Neural cell (in vitro differentiated cells): Measurements from ENCODE around the gene CPZ. TPM values are rescaled to one million over a fixed set of nuclear protein-coding genes. Genes with fewer than 3 reads are reported as not detected.

ENCODE experiments used
- H2AFZ ChIP-seq: fragments of 200-600, 300-800 bp; sonication (generic), shearing (Covaris generic); 2 replicates; pipeline ENCODE4 v1.6.0; 2014; ENCODE audit warnings: low read depth, mild to moderate bottlenecking, antibody characterized with exemption, low read length, moderate library complexity
- H3F3A ChIP-seq: fragments of 200-600 bp; shearing (Covaris generic); 2 replicates; pipeline ENCODE4 v1.6.1; 2016; ENCODE audit warnings: mild to moderate bottlenecking, moderate library complexity, mixed read lengths, antibody characterized with exemption, low read length; ENCODE audit not compliant: insufficient read depth, poor library complexity, severe bottlenecking
- H3K27ac ChIP-seq: fragments of 200-600, 300-800 bp; sonication (generic), shearing (Covaris generic); 2 replicates; pipeline ENCODE4 v1.5.1; 2014; ENCODE audit warnings: mild to moderate bottlenecking, low read length, moderate library complexity
- H3K27me3 ChIP-seq: fragments of 300-800, 200-600 bp; sonication (generic), shearing (Covaris generic); 2 replicates; pipeline ENCODE4 v1.6.0; 2014; ENCODE audit warnings: mild to moderate bottlenecking, low read depth, low read length, moderate library complexity; ENCODE audit not compliant: insufficient read depth
- H3K36me3 ChIP-seq: fragments of 300-800, 200-600 bp; sonication (generic), shearing (Covaris generic); 2 replicates; pipeline ENCODE4 v1.5.1; 2014; ENCODE audit warnings: mild to moderate bottlenecking, antibody characterized with exemption, low read length, moderate library complexity; ENCODE audit not compliant: insufficient read depth
- H3K4me2 ChIP-seq: fragments of 300-800, 200-600 bp; sonication (generic), shearing (Covaris generic); 2 replicates; pipeline ENCODE4 v1.6.0; 2014; ENCODE audit warnings: mild to moderate bottlenecking, low read length
- H3K4me3 ChIP-seq: fragments of 300-800, 200-600 bp; sonication (generic), shearing (Covaris generic); 2 replicates; pipeline ENCODE4 v1.5.1; 2014; ENCODE audit warnings: mild to moderate bottlenecking, low read length, moderate library complexity
- H3K79me2 ChIP-seq: fragments of 200-600 bp; shearing (Covaris generic); replicated peaks from 2 replicates; pipeline ENCODE4 v1.6.0; 2014; ENCODE audit warnings: mild to moderate bottlenecking, low read length, moderate library complexity; ENCODE audit not compliant: insufficient read depth
- H3K9ac ChIP-seq: fragments of 300-800, 200-600 bp; sonication (generic), shearing (Covaris generic); 2 replicates; pipeline ENCODE4 v1.6.1; 2016; ENCODE audit warnings: mild to moderate bottlenecking, low read length, mixed read lengths
- H3K9me2 ChIP-seq: fragments of 200-600 bp; shearing (Covaris generic); 2 replicates; pipeline ENCODE4 v1.6.1; 2016; ENCODE audit warnings: mild to moderate bottlenecking, low read length, mixed read lengths; ENCODE audit not compliant: insufficient read depth
- H3K9me3 ChIP-seq: fragments of 200-600, 300-800 bp; sonication (generic), shearing (Covaris generic); 2 replicates; pipeline ENCODE4 v1.6.1; 2016; ENCODE audit warnings: mild to moderate bottlenecking, mixed run types, low read length, moderate library complexity, mixed read lengths
- H4K20me1 ChIP-seq: fragments of 200-600 bp; shearing (Covaris generic); 2 replicates; pipeline ENCODE4 v1.6.1; 2016; ENCODE audit warnings: mild to moderate bottlenecking, mixed run types; ENCODE audit not compliant: insufficient read depth
- CTCF ChIP-seq: fragments of 450-650 bp; IDR thresholded peaks from 2 replicates; pipeline ENCODE4 v1.5.1; 2014; ENCODE audit warnings: antibody characterized with exemption, mild to moderate bottlenecking, moderate library complexity; ENCODE audit not compliant: poor library complexity, severe bottlenecking
- EP300 ChIP-seq: fragments of 450-650 bp; conservative IDR thresholded peaks from 2 replicates; pipeline ENCODE4 v1.6.1; 2014; ENCODE audit warnings: antibody characterized with exemption, mild to moderate bottlenecking, moderate library complexity; ENCODE audit not compliant: poor library complexity, severe bottlenecking
- EZH2 ChIP-seq: fragments of 200-600, 300-800 bp; shearing (Covaris generic), sonication (generic); IDR thresholded peaks from 2 replicates; pipeline ENCODE4 v1.6.1; 2014; ENCODE audit warnings: antibody characterized with exemption, low read length, borderline replicate concordance, mild to moderate bottlenecking; ENCODE audit not compliant: insufficient read depth, poor library complexity, severe bottlenecking
- MXI1 ChIP-seq: fragments of 450-650 bp; conservative IDR thresholded peaks from 2 replicates; pipeline ENCODE4 v1.6.1; 2014; ENCODE audit warnings: antibody characterized with exemption, mild to moderate bottlenecking; ENCODE audit not compliant: poor library complexity, severe bottlenecking
- POLR2AphosphoS5 ChIP-seq: IDR thresholded peaks from 2 replicates; pipeline ENCODE4 v1.6.1; 2012
- SMC3 ChIP-seq: fragments of 450-650 bp; conservative IDR thresholded peaks from 2 replicates; pipeline ENCODE4 v1.6.1; 2014; ENCODE audit warnings: antibody characterized with exemption, mild to moderate bottlenecking, moderate library complexity; ENCODE audit not compliant: poor library complexity
- TAF1 ChIP-seq: IDR thresholded peaks from 2 replicates; pipeline ENCODE4 v1.6.1; 2012; ENCODE audit warnings: low read depth
- polyA plus RNA-seq: library from polyadenylated mRNA; depleted of rRNA; stranded (reverse); fragments of >200 nt; gene quantifications from 2 replicates; pipeline ENCODE4 v1.2.3, GENCODE V29; 2014
- TF ChIP-seq, protein P1 (sequence below): IDR thresholded peaks from 2 replicates; pipeline ENCODE4 v1.6.1; 2012; ENCODE audit warnings: borderline replicate concordance

Gene CPZ
- polyA plus RNA-seq, 1 donor from 2014 or later = not detected

DNA sequence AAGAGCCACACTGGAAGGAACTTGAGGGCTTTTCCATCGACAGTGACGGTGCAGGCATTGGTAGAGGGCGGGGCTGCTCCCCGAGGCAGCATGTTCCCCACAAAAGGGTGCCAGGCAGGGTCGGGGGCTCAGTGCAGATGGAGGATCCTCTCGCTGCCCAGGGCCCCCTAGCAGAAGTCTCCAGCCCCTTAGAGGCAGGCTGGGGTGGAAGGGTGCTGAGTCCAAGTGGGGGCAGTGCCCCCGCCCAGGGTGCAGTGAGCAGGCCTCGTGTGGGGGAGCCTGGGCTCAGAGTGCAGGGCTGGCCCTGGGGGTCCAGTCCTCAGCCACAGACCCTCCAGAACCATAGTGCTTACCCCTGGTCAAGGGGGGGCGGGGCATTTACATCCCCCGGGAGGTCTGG, 9.0 kb downstream of the CPZ start:
- no peaks in the 10 kb centered on the region for H3K27me3 ChIP-seq
- H3F3A ChIP-seq = no peaks in the 10 kb centered on the region
- no peaks in the 10 kb centered on the region for H3K36me3 ChIP-seq
- no peaks in the 10 kb centered on the region for H3K79me2 ChIP-seq
- no peaks in the 10 kb centered on the region for H3K9me2 ChIP-seq
- no peak overlapping the region for H3K4me2 ChIP-seq
- no peak overlapping the region for H3K9ac ChIP-seq
- H2AFZ ChIP-seq = no peak overlapping the region
- H4K20me1 ChIP-seq = no peaks in the 10 kb centered on the region
- no peaks in the 10 kb centered on the region for H3K9me3 ChIP-seq
- TF ChIP-seq SMC3 (no peak), TAF1 (no peak), EP300 (no peak), MXI1 (no peak), POLR2AphosphoS5 (no peak)
- H3K27ac ChIP-seq = no peak overlapping the region
- no peak overlapping the region for H3K4me3 ChIP-seq

DNA sequence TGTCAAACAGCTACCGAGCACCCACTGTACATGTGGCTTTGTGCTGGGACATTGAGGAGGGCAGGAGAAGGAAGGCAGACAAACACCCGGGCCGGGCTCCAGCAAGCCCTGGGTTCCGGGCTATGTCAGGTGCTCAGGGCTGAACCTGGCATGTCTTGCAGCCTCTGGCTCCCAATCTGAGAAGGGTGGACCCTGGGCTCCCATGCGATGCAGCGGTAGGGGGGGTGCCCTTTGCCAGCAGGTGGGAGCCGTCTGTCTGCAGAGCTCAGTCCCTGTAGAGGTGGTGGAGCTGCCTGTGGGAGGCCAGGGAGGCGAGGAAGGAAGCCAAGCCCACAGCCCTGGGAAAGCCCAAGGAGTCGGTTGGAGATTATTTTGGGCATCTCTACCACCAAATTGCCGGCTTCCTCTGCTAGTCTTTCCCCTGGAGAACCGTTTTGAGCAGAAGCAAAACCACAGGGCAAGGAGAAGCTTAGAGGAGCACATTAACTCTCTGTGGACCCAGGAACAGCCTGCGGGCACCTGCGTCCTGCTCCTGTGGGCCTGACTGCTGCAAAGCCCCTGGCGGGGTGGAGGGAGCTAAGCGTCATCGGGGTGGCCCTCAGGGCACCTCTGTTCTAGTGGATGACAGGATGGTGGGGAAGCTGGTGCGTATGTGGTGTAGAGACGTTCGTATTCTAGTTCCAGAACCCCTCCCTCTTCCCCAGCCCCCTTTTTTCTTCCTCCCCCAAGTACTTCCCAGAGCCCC, 10.3 kb downstream of the CPZ start:
- no peak for TF ChIP-seq TAF1
- no peak for TF ChIP-seq SMC3
- Histone ChIP-seq H3K79me2 (no peaks in the 10 kb centered on the region), H3K4me3 (no peak overlapping the region), H3K9ac (no peak overlapping the region), H3K36me3 (no peaks in the 10 kb centered on the region), H2AFZ (no peak overlapping the region), H3F3A (no peaks in the 10 kb centered on the region), H3K9me3 (no peaks in the 10 kb centered on the region), H3K4me2 (no peak overlapping the region), H4K20me1 (no peaks in the 10 kb centered on the region), H3K27ac (no peak overlapping the region), H3K9me2 (no peaks in the 10 kb centered on the region), H3K27me3 (no peaks in the 10 kb centered on the region)

DNA sequence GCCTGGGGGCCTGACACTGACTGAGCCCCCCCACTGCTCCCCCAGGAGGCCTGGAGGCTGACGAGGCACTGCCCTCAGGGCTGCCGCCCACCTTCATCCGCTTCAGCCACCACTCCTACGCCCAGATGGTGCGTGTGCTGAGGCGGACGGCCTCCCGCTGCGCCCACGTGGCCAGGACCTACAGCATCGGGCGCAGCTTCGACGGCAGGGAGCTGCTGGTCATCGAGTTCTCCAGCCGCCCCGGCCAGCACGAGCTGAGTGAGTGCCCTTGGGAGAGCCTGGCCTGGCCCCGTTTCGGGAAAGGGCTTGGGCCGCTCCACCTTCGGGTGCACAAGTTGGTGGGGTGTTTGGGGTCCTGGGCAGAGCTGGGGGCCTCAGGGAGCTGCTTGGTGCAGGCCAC, 11.4 kb downstream of the CPZ start:
- no peak overlapping the region for H3K27ac ChIP-seq
- no peak overlapping the region for H2AFZ ChIP-seq
- H3K79me2 ChIP-seq = no peaks in the 10 kb centered on the region
- TF ChIP-seq, protein P1, sequence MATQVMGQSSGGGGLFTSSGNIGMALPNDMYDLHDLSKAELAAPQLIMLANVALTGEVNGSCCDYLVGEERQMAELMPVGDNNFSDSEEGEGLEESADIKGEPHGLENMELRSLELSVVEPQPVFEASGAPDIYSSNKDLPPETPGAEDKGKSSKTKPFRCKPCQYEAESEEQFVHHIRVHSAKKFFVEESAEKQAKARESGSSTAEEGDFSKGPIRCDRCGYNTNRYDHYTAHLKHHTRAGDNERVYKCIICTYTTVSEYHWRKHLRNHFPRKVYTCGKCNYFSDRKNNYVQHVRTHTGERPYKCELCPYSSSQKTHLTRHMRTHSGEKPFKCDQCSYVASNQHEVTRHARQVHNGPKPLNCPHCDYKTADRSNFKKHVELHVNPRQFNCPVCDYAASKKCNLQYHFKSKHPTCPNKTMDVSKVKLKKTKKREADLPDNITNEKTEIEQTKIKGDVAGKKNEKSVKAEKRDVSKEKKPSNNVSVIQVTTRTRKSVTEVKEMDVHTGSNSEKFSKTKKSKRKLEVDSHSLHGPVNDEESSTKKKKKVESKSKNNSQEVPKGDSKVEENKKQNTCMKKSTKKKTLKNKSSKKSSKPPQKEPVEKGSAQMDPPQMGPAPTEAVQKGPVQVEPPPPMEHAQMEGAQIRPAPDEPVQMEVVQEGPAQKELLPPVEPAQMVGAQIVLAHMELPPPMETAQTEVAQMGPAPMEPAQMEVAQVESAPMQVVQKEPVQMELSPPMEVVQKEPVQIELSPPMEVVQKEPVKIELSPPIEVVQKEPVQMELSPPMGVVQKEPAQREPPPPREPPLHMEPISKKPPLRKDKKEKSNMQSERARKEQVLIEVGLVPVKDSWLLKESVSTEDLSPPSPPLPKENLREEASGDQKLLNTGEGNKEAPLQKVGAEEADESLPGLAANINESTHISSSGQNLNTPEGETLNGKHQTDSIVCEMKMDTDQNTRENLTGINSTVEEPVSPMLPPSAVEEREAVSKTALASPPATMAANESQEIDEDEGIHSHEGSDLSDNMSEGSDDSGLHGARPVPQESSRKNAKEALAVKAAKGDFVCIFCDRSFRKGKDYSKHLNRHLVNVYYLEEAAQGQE = no peak
- TF ChIP-seq SMC3 (no peak), POLR2AphosphoS5 (no peak), TAF1 (no peak), CTCF (no peak), MXI1 (no peak), EP300 (no peak), EZH2 (no peak)
- no peaks in the 10 kb centered on the region for H3F3A ChIP-seq
- no peak overlapping the region for H3K4me3 ChIP-seq
- H3K9ac ChIP-seq = no peak overlapping the region
- no peak overlapping the region for H3K4me2 ChIP-seq
- H3K27me3 ChIP-seq = no peaks in the 10 kb centered on the region
- H3K9me2 ChIP-seq = no peaks in the 10 kb centered on the region
- no peaks in the 10 kb centered on the region for H3K9me3 ChIP-seq
- no peaks in the 10 kb centered on the region for H3K36me3 ChIP-seq
- no peaks in the 10 kb centered on the region for H4K20me1 ChIP-seq
